ENCODE measurements around the gene SETBP1.
"Not testable (repeated sequence)": the region's sequence is repeated elsewhere in the genome, so short reads cannot be mapped to it uniquely, and the experiment has no call there.

The SETBP1 gene

DNA sequence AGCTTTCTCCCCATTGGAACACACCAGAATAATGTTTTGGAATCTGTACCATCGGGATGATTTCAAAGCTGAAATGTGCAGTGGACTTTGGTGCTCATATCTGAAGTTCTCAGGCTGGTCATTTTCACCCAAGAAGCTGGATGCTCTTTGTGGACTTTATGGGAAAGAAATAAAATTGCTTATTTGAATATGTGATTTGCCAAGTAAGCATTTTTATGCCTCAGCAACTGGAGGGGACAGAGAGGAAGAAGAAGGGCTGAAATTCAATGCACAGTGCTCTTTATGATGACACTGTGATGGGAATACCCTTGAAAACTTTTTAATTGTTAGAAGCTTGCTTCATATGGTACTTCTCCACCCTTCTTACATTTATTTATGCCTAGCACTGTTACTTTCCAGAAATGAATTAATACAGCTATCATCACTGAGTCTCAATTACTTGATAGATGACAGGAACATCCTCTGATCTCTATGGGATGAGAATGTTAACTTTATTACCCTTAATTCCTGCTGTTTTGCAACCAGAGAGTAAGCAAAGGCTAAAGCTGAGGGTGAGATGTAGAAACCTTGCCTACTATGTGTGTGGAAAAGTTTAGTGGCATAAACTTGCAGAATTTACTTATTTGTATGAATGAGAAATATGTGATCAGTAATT lies 23.6 kb downstream of the SETBP1 start:
- no peak for DNase-seq (ENCODE audit: low spot score)

DNA sequence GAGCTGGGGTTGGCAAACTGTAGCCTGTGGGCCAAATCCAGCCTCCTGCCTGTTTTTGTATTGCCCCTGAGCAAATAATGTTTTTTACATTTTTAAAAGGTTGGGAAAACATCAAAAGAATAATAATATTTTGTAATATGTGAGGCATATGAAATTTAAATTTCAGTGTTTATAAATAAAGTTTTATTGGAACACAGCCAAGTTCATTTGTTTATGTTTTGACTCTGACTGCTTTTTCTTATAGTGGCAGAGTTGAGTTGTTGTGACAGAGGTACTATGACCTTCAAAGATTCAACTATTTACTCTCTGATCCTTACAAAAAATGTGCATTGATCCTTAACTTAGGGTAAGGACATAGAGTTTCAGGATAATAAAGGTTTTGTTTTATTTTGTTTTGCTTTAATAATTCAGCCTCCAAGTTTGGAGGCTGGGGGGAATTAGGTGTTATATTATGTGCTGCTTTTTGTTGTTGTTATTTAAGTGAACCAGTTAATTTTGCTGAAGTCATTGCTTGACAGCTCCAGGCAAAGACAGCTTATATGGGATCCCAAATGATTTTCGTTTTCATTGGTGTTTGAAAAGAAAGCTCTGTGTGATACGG lies 24.5 kb downstream of the SETBP1 start:
- DNase-seq (ENCODE audit: low spot score), result no peak

GRCh38 chr18:44708451-44709083 lies 27.9 kb downstream of the SETBP1 start:
- no peak for DNase-seq (ENCODE audit: low spot score)

- DNase-seq (ENCODE audit: low spot score), result no peak
Observed at GRCh38 chr18:44709307-44710126, 28.8 kb downstream of the SETBP1 start.

GRCh38 chr18:44710931-44711330 lies 30.2 kb downstream of the SETBP1 start:
- DNase-seq (ENCODE audit: low spot score), result no peak

DNA sequence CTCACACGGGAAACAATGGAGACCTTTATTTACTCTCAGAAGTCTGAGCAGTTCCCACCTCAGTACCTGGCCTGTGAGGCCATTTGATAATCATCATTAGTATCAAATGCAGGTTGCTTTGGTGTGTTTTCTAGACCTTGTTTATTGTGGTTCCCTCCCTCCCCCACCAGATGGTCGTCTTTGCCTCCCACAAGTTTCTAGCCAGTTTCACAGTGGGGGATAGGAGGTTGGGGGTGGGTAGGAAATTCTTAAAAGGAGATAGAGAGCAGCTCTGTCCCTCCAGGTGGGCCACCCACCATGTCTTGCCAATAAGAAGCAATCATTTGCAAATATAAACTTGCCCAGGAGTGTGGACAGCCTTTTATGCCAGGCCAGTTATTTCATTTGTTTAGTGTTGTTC lies 31.3 kb downstream of the SETBP1 start:
- DNase-seq (ENCODE audit: low spot score), result no peak

GRCh38 chr18:44713435-44713834 lies 32.7 kb downstream of the SETBP1 start:
- no peak for DNase-seq (ENCODE audit: low spot score)

GRCh38 chr18:44714376-44714775 lies 33.7 kb downstream of the SETBP1 start:
- DNase-seq (ENCODE audit: low spot score), result no peak

GRCh38 chr18:44715245-44715644 lies 34.6 kb downstream of the SETBP1 start:
- no peak for DNase-seq (ENCODE audit: low spot score)

GRCh38 chr18:44715842-44716241 lies 35.2 kb downstream of the SETBP1 start:
- DNase-seq (ENCODE audit: low spot score), result no peak

DNA sequence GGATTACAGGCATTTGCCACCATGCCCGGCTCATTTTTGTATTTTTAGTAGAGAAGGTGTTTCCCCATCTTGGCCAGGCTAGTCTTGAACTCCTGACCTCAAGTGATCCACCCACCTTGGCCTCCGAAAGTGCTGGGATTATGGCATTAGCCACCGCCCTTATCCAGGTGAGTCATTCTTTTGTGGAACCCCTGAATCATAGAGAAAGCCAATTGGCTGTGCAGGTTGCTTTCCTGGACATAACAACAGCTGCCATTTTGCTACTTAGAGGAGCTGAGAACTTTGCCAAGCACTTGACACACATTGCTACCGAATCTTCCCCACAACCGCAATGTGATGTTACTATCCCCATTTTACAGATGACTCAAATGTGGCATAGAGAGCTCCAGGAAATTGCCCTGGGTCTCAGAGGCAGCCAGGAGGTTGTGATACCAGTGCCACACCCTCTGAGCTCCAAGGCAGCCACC lies 36.0 kb downstream of the SETBP1 start:
- DNase-seq (ENCODE audit: low spot score), result no peak

- DNase-seq (ENCODE audit: low spot score), result no peak
Observed at GRCh38 chr18:44719519-44720060, 38.9 kb downstream of the SETBP1 start.

DNA sequence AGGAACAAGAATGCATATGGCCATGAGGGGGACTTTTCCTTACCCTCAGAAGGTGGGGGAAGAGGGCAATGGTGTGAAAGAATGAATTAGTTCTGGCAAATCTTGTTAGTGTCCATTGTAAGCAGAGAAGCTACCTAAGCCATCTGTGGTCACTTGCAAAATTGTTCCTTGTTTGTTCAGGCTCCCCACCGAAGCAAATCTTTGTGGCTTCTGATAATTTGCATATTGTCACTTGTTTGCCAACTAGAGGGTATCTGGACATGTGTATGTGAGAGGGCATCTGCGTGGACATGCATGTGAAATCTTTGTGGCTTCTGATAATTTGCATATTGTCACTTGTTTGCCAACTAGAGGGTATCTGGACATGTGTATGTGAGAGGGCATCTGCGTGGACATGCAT lies 41.1 kb downstream of the SETBP1 start:
- DNase-seq (ENCODE audit: low spot score), result not testable (repeated sequence)

DNA sequence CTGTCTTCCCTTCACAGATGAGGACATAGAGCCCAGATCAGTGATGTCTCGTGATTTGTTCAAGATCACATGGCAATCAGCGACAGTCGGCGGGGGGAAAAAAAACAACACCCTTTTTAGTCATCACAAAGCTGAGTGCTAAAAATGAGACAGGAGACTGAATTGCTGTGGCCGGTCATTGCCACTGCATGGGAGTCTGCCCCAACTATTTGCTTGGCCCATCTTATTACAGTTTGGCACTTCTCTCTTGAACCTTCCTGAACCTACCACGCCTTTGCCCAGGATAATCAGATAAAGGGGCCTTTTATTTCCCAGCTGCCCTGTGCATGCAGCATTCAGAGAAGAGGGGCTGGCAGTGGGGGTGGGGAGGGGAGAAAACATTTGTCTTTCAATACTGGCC lies 42.7 kb downstream of the SETBP1 start:
- no peak for DNase-seq (ENCODE audit: low spot score)

- no peak for DNase-seq (ENCODE audit: low spot score)
Observed at GRCh38 chr18:44724105-44724778, 43.6 kb downstream of the SETBP1 start.

- DNase-seq (ENCODE audit: low spot score), result no peak
Observed at GRCh38 chr18:44725300-44726058, 44.8 kb downstream of the SETBP1 start.

GRCh38 chr18:44726059-44726421 lies 45.4 kb downstream of the SETBP1 start:
- no peak for DNase-seq (ENCODE audit: low spot score)

DNA sequence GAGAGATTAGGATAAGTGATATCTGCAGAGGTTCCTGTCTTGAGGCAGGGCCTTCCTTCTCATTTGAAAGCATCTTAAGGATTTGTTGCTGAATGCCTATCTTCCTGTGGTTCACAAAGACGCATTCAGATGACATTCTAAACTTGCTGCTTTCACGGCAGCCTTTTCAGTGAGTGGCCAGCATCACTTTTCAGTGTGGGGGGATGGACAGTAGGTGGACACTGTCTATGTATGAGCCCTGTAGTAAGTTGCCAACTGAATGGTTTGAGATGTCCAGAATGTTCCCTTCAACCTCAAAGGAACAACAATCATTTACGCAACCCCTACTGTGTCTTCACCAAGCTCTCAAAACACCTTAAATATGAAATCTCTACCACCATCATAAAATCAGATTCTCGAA lies 46.6 kb downstream of the SETBP1 start:
- no peak for DNase-seq (ENCODE audit: low spot score)

- no peak for DNase-seq (ENCODE audit: low spot score)
Observed at GRCh38 chr18:44729631-44730101, 49.0 kb downstream of the SETBP1 start.

DNA sequence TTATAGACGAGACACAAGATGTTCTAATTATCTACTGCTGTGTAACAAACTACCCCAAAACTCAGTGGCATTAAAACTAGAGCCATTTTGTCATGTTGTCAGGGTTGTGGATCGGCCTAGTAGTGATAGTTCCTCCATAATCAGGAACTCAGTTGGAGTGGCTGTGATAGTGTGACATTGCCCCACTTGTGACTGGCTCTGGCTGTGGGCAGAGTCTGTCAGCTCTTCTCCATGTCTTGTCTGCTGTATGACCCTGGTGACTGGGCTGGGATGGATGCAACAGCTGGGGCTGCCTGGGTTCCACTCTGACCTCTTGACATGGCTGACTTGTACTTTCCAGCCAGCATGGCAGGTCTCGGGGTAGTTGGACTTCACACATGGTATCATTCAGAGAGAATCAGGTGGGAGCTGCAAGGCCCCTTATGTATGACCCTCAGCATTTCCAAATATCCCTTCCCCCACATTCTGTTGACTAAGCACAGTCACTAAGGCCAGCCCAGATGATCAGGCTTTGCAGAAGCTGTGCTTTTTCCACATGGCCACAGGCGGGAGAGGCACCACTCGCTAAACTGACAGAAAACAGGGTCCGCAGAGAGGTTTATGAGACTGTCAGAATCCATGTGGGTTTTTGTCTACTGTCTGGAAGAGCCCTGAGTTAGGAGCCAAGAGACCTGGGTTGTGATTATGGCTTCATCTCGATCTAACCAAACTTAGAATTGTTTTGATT lies 50.3 kb downstream of the SETBP1 start:
- DNase-seq (ENCODE audit: low spot score), result no peak
